HK-2 (cell line): ENCODE measurements around the gene AQP1.

Experiments
- DNase-seq: peaks from one replicate; pipeline ENCODE4 v3.0.0-alpha.2; 2018; ENCODE audit not compliant: unreplicated experiment

Gene AQP1

DNA sequence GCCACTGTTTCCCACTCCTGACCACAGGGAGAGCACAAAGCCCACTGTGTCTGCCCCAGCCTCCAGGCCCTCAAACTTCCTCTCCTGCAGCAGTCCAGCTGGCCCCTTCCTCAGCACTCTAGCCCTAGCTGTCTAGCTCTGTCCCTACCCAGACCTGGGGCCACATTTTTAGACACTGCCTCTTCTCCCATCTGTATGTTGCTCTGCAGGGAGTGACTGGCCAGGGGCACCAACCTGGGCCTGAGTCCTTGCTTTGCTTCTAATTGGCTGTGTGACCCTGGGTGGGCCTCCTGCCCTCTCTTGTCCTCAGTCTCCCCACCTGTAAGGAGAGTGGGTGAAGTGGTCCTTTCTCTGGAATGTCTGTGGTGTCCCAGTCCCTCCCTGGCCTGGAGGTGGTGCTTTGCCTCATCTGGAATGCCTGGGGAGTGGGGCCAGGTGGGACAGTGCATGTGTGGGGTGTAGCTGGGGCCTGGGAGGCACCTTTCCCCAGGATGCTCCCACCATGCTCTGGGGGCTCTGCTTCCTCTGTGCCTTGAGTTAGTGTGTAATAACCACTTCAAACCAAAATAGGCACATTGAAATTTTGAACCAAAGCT is 25.1 kb downstream of the AQP1 start:
- DNase-seq = no peak

DNA sequence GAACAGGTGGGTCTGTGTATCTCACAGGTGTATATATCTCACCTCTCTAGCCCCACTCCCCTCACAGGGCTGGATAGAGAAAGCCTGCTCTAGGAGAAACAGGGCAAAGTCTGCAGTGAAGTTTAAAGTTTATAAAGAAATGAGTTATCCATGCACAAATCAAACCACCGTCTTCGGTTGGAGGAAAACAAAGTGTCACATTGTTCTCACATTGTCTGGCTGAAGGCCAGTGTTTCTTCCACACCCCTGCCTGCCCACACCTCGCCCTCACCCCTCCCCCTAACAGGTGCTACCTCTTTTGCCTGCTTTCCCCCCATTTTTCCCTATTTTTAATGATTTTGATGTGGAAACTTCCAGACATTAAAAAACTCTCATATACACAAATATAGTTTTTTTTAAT is 25.8 kb downstream of the AQP1 start:
- no peak for DNase-seq

DNA sequence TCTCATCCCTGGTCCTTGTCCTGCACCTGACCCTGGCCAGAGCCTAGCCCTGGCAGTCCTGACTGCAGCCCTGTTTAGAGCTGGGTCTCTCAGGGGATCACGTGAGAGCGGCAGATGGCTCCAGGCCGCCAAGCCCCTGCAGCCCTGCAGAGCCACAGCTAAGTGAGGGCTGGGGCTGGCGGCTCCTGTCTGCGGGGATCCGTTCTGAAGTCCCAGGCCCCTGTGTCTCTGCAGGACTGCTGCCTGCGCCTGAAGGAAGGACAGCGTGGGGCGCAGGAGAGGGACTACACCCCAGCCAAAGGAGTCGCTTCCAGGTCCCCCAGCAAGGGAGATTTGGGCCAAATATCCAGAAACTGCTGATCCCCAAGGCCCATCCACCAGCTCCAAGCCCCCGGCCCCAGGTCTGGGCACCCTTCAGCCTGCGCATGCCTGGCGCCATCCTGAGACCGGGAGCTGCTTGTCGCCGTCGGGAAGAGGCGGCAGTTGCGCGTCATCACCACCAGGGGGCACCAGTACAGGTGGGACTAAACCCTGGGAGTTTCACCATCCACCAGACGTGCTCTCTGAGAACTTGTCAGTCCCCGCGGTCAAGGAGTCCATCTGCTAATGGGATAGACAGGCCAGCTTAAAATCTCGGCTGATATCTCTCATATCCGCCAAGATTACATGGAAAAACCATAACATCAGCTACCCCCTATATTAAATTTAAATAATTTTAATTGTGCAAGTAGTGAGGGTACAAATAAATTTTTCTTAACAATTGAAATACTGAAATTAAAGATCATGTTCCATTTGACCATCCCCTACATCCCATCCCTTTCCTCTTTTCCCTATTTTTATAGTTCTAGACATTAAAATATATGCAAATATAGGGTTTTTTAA is 27.0 kb downstream of the AQP1 start:
- DNase-seq = peak; percentile 86

DNA sequence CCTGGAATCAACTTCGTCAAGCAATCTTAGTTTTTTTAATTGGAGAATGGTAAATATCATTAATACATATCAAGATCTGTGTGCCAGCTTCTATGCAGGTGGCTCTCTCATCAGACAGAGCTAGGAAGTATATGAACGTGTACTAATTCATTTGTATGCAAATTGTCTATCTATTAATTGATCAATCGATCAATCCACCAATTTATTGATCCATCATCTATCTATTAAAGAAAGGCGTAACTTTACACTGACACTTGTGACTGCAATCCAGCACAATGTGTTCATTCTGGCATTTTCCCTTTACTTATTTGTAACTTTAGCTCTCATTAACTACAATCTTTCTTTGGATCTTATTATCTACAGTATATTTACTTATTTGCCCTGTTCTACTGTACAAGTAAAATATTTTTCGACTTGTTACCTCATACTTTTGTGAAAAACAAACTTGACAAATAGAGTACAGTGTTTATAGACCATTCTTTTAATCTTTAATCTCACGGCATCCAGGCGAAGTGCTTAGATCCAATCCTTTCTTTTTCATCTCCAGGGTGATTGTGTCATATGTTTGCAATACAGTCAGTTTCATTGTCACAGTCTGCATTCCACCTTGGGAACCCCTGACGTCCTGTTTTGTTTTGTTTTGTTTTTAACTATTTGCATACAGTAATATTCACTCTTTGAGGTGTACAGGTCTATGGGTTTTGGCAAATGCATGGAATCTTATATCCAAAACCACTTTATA is 30.1 kb downstream of the AQP1 start:
- DNase-seq = no peak

DNA sequence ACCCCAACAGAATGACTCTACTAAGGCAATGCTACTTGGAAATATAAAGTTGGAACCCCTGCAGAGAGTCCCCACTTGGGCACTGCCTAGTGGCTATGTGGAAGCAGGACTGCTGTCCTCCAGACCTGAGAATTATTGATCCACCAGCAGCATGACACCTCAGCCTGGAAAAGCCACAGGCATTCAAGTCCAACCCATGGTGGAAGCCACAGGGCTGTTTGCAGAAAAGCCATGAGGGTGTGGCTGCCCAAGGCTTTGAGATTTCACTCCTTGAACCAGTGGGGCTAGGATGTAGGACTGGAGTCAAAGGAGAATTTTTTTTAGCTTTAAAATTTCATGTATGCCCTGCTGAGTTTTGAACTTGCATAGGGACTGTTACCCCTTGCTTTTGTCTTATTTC is 38.5 kb downstream of the AQP1 start:
- DNase-seq = no peak

DNA sequence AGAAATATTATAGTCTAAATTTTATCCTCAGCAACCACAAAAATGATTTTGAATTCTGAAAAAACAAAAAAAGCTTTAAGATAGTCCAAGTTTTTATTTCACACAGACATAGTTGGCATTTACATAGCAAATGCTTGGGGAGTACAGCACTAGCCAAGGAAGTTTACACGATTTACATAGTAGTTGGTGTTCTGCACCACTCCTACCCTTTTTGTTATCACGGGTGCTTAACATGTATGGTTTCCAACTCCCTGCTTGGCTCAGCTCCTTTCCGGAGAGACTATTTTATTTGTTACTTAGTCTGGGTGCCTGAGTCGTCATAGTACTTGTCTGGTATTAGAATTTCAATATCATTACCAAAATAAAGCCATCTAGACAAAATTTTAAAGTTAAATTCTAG is 43.3 kb downstream of the AQP1 start:
- DNase-seq = no peak

DNA sequence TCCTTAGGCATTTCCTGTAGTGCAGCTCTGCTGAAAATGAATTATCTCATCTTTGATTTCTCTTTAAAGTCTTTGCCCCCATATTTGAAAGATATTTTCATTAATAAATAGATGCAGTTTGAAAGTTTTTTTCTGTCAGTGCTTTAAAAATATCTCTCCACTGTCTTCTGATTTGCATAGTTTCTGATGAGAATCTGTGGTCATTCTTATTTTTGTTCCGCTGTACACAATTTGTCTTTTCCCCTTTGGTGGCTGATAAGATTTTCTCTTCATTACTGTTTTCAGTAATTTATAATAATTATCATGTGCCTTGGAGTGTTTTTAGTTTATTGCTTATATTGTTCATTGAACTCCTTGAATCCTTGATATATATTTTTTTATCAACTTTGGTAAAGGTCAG is 45.1 kb downstream of the AQP1 start:
- no peak for DNase-seq

DNA sequence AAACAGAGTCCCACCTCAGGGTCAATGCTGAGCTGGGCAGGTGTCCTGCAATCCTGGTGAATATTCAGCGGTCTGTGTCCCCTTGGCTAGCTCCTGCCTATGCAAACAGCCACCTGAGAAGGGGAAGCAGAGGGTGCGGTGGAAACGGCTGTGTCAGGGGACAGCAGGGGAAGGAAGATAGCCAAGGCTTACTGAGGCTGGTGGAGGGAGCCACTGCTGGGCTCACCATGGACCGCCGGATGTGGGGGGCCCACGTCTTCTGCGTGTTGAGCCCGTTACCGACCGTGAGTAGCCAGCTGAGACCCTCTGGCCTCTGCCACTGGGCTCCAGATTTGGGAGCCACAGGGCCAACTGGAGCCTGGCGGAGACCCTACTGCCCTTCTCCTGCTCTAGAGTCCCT is 52.2 kb downstream of the AQP1 start, which contains the start of gene GHRHR:
Gene GHRHR, plus strand, starts transcription at position 112 of the 400 bp plus-strand sequence. Its CDS starts 116 bp downstream, at position 228.
- DNase-seq = no peak

DNA sequence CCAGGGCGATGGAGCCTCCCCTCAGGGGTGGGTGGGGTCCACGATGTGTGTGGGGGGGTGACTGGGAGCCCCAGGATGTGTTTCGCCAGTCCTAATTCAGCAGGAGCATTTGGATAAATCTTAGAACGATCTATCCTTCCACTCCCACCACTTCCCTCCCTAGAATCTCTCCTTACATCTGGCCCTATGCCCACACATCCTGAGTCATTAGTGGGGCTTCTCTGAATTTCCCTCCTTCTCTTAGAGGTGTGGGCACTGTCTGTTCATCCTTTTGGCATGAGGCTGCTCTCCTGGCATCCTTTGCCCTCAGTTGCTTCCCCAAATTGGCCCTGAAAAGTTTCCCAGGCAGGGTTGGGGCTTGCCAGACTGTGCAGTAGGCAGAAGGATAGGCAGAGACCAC is 53.7 kb downstream of the AQP1 start:
- DNase-seq = no peak

DNA sequence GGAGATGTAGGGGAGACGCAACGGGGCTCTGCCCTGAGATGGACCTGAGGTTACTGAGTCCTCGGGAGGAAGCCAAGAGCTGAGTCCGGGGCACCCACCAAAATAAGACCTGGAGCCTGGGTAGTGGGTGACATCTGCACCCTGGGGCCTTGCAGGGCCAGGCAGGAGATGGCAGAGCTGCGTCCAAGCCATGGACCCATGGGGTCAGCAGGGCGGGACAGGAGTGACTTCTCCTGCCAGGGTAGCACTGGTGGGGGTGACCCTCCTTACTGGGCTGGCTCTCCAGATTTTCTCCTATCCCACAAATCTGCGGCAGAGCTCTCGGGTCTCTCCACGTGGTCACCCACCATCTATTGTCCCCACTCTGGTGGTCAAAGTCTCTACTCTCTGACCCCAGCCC is 54.2 kb downstream of the AQP1 start:
- no peak for DNase-seq

DNA sequence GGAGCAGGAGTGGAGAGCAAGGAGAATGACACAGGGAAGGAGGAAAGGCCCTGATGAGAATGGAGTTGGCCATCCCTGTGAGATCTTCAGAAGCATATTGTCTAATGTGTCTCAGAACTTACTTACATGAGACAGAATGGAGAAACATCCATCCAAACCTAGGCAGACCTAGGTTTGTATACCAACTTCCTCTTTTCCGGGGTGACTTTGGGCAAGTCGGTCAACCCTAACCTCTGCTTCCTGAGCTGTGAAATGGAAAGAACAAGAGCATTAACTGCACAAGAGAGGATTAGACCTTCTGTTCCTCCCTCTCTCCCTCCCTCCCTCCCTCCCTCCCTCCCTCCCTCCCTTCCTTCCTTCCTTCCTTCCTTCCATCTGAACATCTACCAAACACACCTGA is 56.6 kb downstream of the AQP1 start:
- DNase-seq = no peak

DNA sequence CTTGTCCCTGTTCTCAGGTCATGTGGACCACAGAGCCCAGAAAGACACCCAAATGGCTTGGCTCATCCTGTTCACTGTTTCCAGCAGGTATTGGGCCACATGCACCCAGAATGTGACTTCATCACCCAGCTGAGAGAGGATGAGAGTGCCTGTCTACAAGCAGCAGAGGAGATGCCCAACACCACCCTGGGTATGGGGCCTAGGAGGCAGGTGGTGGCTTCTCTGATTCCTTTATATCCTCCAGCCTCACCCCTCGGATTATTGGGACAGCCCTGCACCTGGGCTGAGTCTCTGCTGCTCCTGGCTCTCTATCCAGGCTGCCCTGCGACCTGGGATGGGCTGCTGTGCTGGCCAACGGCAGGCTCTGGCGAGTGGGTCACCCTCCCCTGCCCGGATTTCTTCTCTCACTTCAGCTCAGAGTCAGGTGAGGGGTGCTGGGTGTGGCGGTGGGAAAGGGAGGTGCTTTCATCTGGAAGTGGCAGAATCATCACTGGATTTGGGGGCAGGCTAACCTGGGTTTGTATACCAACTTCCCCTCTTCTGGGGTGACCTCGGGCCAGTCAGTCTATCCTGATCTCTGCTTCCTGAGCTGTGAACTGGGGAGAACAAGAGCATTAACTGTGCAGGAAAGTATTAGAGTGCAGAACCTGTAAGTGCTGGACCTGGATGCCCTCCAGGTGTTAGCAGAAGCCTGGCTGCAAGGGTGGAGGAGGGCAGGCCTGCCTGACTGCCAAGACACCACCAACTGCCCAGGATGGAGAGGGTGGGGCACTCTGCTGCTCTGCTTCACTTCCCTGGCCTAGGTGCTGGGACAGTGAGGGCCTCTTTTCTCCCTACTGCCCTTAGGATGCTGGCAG is 57.3 kb downstream of the AQP1 start:
- DNase-seq = no peak

DNA sequence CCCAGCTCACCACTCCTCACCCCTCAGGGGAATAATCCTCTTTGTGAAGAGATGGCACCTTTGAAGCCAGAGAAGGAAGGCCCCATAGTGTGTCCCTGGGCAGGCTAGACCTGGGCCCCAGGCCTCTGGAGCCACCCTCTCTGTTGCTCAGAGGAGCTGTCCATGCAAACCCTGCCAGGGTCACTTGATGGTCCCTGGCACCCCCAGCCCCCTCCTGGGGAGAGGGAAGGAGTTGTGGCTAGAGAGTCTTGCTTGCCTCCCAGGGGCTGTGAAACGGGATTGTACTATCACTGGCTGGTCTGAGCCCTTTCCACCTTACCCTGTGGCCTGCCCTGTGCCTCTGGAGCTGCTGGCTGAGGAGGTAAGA is 57.9 kb downstream of the AQP1 start:
- no peak for DNase-seq

DNA sequence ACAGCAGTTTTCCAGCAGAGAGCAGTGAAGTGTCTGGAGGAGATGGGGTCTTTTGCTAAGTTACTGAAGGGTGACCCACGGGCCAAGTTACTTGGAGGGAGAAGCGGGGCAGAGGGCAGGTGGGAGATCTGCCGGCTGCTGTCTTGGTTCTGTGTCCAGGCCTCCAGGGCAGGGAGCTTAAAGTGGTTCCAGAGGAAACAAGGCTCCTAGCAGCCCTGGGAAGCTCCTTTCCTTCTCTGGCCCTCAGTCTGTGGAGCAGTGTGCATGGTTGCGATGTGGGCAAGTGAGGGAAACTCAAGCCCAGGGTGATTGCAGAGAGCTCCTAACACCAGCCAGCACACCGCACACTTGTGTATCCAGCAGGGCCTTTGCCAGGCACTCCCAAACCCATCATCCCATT is 58.4 kb downstream of the AQP1 start:
- DNase-seq = no peak

DNA sequence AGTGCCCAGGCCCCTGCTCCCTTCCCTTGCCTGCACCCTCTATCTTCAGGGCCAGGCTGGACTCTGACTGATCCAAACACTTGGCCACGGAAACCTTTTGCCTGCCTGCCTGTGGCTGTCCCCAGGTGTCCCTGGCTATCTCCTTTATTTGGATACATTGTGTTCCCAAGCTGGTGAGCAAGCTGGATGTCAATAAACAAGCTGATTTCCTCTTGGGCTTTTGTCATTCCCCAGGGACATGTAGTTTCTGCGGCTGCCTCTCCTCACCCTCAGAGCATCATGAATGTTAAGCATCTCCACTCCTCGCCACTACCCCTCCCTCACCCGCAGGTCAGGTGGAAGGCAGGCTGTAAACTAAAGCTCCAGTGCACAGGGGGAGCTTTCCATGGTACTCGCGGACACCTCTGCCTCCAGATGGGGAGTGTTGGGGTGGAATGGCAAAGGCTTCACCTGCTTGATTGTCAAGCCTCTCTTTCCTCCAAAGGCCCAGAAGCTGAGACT is 59.0 kb downstream of the AQP1 start:
- no peak for DNase-seq

DNA sequence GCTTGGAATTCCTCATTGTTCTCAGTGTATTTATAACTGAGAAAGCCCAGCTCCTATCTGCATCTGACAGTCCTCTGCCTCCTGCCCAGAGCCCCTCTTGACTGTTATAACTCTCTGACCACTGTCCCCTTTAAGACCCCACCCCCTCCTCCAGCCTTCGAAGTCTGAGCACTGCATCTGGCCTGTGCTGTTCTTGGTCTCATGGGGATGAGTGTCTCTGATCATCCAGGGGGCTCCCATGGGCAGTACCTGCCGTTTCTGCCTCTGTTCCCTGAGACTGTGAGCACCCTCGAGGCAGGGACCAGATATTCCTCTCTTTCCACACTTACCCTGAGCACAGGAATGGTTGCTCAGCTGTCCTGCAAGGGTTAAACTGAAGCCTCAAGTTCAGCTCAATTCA is 59.8 kb downstream of the AQP1 start:
- DNase-seq = no peak

DNA sequence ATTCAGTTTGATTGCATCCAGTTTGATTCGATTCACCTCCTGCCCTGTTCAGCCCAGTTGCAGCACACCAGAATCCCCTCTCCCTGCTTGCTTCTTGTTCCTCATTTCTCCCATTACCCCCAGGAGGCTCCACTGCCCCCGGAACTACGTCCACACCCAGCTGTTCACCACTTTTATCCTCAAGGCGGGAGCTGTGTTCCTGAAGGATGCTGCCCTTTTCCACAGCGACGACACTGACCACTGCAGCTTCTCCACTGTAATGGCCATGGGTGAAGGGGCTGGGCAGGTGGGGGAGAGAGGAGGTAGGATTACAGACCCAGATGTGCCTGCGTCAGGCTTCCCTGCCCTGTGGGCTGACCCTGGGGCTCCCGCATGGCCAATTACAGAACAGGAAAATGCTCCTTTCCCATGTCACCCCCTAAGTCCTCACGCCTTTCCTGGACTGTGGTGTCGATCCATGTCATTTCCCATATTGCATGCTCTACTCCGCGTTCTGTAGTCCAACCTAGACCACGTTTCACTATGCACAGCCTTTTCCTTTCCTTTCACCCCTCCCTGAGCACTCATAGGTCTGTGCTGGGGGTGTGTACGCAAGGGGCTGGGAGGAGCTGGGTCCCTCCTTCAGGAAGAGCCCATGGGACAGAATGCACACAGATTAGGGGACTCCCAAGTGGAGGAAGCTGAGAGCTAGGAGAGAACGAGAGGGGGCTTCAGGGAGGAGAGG is 60.3 kb downstream of the AQP1 start:
- no peak for DNase-seq

DNA sequence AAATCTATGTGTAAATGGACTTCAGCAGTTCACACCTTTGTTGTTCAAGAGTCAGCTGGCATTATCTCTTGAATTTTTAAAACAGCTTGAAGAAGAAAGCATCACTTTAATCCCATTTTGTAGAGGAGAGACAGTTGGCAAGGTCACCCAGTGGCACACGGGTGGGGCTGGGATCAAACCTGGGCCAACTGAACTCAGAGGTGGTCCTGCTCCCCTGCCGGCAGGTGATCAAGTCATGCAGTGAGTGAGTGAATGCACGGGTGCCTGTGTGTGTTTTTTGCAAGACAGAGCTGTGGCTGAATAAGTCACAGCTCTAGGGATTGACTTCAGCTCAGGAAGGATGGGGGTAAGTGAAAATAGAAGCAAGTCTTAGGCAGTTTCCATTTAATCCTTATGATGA is 61.6 kb downstream of the AQP1 start:
- no peak for DNase-seq

DNA sequence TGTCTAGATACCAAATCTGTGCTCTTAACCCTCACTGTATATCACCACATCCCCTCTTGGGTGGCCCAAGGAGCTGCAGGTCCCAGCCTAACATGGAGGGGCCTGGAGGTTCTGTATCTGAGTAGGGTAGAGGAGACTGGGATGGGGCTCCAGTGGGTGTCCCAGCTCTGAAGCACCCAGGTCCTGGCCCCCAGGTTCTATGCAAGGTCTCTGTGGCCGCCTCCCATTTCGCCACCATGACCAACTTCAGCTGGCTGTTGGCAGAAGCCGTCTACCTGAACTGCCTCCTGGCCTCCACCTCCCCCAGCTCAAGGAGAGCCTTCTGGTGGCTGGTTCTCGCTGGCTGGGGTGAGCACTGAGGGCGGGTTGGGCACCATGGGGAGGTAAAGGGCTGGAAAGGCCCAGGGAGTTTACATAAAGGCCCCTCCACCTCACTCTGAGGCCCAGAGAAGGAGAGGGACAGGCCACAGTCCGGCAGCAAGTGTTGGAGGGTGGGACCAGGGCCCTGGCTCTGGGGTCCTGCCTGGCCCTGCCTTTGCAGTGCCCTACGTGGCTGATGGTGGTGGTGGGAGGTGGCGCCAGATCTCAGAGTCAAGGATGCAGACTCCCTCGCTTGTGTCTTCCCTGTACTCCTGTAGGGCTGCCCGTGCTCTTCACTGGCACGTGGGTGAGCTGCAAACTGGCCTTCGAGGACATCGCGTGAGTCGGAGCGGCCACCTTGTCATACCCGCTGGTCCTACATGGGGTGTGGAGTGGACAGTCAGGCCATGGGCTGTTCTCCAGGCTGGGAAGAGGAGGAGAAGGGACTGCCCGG is 62.3 kb downstream of the AQP1 start:
- DNase-seq = no peak

DNA sequence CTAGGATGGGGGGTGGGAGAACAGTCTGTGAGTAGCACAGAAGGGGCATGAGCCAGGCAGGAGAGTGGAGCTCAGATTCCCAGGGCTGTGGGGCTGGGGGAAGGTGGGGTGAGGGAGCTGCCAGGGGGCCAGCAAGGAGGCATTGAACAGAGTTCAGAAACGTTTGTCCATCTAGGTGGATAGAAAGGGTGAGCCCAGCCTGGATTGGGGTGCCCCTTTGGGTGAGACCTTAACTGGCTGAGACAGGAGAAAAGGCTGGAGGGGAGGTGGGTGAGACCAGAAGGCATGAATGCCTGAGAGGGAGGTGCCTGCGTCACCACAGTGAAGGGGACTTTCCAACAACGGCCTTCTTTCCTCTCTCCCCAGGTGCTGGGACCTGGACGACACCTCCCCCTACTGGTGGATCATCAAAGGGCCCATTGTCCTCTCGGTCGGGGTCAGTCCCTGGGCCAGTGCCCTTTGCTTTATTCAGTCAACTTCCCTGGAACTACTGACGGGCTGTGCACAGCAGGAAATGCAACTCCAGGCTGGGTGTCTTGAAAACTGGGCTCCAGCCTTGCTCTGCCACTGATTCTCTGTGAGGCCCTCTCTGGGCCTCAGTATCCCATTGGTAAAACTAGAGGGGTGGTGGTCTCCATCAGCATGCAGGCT is 63.1 kb downstream of the AQP1 start:
- peak; percentile 69 for DNase-seq
